LHCN-M2 (cell line): ENCODE results near the gene RABL6. TPM values are rescaled to one million over a fixed set of nuclear protein-coding genes. Genes with fewer than 3 reads are reported as not detected.

Source experiments
- DNase-seq: peaks from one replicate; pipeline ENCODE4 v3.0.0-alpha.2; 2012; ENCODE audit warnings: low read depth
- total RNA-seq: library from RNA; depleted of rRNA; stranded (reverse); fragments of >200 nt; gene quantifications from 2 replicates; pipeline ENCODE4 v1.2.3, GENCODE V29; 2014

The RABL6 gene
- total RNA-seq, 1 experiment from 2014 or later, result 91.3 TPM

DNA sequence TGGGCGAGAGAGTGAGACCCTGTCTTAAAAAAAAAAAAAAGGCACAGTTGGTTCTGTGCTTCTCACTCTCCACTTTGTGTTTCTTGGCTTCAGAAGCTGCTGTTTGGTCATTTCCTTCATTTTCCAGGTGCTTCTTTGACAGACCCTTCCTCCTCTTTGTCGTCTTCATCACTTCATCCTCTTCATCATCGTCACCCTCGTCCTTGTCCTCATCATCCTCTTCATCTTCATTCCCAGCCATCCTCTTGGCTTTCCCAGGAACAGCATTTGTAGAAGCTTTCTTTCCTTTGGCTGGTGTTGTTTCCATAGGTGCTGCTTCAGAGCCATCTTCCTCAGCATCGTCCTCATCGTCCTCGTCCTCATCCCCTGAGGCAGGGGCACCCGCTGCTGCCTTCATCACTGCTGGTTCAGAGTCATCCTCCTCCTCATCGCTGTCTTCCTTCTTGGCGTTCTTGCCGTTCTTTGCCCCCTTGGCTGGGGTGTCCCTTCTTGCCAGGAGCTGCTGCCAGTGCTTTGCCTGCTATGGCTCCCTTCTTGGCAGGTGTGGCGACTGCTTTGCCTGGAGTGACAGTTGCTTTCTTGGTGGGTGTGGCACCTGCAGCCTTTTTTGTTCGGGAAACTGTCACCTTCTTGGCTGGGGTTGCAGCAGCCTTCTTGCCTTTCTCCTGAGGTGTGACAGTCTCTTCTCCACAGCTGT lies 7.1 kb downstream of the RABL6 start:
- DNase-seq, result no peak

DNA sequence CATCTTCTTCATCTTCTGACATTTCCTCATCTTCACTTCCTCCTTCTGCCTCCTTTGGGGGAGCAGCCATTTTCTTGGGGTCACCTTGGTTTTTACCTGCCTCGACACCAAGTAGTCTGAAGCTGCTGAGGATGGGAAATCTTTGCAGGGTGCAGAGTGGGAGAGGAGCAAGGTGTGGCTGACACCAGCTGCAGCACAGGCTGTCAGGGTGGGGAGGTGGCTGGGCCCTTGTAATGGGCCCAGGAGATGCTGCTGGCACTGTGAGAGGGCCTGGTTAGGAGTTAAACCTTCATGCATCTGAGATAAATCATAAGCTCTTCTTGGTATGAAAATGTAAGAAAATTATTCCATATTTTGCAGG lies 7.7 kb downstream of the RABL6 start:
- no peak for DNase-seq

DNA sequence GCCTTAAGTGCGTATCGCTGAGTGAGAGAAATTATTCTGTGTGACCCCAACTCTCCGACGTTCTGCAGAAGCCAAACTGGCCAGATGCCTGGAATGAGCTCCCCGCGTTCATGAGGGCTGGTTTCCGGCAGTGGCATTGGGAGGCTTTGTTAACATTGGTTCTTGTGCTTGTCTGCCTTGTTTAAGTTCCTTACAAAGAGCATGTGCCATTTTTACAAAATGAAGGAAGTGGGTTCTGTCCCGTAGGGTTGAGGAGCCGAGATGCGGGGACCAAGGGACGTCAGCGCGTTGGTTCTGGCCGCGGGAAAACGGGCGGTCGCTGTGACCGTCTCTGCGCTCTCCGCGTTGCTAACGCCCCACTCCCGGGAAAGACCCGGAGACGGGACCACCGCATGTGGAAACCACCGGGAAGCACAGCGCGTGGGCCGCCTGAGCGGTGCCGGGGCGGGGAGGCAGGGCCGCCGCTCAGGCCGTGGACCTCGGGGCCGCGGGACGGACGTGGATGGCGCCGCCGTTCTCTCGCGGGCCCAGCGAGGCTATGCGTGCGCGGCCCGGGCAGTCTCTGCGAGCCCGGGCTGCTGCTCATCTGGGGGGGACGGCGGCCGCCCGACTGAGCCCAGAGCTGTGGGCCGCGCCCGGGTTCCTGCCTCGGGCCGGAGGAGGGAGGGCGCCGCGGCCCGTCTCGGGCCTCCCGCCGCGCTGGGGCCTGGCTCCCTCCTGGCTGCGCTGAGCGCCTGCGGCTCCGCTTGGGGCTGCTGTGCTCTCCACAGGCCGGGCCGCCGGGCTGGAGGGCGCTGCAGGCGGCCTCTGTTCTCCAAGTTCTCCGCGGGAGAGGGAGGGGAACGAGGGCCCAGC lies 13.4 kb downstream of the RABL6 start:
- DNase-seq, result no peak

DNA sequence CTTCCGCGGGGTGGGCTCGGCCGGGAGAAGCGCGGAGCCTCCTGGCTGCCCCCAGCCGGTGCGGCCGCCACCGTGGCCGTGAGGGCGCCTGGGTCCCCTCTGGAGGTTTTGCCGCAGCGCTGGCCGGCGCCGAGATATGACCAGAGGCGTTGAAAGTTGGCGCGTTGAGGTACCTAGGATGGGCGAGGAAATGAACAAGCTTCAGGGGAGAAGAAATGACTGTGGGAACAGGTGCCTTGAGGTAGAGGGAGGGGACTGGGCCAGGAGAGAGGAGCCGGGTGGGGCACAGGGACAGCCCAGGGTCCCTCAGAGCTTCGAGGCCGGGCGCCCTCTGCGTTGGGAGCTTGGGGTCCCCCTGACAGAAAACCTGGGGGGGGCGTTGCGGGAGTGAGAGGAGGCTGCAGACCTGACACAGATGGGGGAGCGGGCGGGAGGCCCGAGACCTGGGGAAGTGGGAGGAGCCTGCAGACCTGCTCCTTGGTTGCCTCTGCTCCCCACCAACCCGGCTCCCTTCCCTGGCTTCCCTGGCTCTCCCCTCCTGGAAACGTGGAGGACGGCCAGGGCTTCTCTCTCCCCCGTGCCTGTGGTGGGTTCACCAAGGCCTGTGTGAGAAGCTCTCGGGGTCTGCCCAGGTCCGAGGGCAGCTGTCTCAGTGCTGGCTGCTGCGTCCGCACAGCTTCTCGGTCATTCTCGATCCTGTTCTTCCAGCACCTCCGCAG lies 14.2 kb downstream of the RABL6 start:
- no peak for DNase-seq

DNA sequence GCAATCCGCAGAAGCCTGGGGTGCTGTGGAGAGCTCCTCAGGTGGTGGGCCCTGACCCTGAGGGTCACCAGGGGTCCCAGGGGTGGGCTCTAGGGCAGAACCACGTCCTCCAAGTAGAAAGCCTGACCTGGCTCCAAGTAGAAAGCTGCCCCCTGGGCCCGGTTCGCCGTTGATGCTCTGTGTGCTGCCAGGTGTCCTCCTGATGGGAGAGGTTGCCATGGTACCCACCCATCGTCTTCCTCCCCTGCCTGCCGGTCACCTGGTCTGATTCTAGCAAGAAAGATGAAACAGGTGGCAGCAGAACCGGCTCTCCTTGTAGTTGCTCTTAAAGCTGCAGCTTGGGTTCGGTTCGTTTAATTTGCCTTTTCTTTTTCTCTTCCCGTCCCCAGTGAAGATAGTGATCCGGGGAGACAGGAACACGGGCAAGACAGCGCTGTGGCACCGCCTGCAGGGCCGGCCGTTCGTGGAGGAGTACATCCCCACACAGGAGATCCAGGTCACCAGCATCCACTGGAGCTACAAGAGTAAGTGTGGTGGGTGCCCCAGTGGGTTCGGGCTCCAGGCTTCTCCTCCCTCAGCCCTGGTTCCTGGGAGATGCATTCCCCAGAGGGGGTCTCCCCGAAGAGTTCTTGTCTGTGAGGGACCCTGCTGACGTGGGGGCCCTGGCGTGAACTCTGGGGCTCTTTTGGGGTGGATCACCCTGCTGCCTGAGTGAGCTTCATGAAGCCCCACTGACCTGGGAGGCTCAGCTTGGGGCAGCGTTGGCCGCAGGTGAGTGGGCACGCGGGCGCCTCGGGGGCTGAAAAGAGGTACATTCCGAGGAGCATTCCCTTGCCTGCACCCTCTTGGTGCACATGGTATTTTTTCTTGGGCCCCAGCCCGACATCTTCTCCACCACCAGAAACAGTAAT lies 15.6 kb downstream of the RABL6 start:
- DNase-seq, result no peak

DNA sequence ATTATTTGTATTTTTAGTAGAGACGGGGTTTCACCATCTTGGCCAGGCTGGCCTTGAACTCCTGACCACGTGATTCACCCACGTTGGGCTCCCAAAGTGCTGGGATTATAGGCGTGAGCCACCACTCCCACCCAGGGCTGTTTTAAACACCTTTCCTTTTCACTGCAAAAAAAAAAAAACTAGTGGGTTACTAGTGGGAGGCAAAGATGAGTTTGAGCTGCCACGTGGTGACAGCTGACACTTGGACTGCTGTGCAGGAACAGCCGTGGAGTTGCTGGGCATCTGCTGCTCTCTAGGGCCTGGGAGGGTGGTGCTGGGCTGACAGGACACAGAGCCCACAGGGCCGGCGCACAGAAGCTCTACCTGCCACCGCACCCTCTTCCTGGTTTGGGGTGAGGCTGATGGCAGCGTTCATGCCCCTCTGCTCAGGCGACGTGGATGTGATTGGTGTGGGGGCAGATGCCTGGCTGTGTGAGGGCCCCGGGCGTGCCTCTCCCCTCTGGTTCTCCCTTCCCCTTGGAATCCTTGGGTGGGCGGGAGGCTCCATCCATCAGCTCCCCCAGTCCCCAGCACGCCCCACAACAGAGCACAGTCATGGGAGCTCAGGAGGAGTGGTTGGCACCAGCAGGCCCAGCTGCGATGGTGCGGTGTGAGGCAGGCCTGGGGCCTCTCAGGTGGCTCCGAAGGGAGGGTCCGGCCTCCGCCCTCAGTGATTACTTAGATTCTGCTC lies 16.9 kb downstream of the RABL6 start:
- DNase-seq, result no peak

DNA sequence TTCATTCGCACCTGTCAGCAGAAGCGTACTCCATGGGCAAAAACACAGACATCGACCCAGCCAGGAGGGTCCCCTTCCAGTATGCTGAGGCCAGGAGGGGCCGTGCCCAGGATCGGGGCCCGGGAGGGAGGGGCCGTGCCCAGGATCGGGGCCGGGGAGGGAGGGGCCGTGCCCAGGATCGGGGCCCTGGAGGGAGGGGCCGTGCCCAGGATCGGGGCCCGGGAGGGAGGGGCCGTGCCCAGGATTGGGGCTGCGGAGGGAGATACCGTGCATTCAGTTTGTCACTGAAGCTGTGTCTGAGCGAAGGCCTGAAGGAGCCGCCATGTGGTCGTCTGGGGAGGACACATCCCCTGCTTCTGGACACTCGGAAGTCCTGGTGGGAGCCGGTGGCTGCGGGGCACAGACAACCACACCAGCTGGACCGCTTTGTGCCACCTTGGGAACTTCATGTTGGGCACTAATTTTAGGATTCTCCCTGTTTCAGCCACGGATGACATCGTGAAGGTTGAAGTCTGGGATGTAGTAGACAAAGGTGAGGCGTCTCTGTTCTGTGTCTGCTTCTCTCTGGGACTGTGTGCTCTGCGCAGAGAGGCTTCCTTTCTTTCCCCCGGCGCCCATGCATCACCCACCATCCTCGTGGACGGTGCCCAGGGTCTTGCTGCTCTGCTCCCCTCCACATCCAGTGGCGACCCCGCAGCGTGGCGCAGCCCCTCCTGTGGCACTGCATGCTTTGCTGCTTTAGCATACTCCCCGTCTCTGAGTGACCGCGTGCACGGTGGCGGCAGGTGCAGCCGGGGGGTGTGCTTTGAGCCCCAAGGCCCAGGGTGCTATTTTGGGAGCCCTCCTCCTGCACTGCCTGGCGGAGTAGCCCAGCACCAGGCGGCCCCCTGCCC lies 17.8 kb downstream of the RABL6 start:
- DNase-seq, result no peak

DNA sequence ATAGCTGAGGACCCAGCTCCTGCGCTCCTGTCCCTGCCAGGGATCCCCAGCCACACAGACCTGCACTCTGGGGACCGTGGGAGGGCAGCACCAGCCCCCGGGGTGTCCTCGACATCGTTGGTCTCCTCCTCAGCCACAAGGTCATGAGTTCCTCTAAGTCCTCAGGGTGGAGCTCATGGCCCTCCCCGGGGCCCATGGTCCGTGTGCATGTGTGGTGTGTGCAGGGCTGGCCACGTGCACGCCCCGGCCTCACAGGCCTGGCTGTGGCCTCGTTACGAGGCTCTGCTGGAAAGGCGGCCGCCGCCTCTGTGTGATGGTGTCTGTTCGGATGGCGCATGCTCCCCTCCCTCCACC lies 18.4 kb downstream of the RABL6 start:
- DNase-seq, result no peak

DNA sequence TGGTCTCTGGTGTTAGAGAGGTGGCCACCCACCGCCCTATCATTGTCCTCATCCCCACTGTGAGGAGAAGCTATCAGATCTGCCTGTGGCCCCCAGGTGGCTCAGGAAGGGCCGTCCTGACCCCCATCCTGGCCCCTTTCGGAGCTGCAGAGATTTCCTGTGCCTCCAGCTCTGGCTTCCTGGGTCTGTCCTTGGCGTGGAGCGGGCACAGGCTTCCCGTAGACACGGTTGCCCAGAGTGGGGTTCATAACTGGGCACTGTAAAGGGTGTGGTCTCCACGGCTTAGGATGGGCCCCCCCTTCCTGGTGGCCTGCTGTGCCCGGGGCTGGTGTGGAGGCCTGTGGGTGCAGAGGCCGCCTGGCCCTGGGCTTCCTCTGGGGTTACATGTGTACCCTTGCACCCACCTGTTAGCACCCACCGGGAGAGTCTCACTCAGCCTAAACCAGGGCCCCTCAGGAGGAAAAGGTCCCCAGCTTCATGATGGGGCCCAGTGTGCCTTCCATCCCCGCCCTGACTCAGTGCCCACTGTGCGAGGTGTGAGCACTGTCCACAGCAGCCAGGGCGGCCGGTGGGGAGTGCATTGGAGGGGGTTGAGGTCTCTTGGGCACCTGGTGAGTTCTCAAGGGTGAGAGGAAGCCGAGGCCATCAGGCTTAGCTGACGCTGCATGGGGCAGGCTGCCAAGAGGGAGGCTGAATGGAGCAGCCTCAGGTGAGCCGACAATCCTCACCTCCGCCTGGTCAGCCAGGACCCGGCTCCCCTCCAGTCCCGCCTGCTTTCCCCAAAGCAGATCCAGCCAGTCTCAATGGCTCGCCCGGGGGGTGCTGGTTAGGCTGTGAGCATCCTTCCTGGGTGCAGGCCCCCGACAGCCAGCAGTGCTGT lies 19.2 kb downstream of the RABL6 start:
- DNase-seq, result no peak

DNA sequence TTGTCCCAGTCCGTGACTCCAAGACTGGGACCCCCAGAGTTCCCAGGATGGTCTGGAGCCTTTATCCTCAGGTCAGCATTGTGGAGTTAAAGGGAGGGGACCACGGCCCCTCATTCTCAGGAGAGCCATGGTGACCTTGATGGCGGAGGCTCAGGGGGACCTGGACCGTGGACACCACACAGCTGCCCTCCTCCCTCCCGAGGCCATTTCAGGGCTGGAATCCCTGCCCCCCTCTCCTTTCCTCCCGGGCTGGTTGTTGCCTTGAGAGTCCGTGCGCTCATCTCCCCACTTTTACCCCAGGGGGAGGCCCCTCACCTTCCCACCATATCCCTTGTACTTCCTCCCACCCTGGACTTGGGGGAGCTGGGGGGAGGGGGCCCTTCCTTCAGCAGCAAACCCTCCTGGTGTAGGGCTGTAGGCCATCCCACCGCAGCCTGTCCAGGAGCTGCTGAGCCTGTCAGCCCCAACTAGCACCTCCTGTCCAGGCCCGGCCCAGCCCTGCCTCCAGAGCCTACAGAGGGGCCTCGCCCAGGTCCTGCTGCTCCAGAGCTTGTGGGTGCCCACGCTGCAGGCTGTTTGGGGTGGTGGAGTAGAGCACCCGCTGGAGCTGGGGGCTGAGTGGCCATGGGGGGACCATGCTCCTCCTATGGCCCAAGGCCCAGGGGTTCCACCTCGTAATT lies 20.2 kb downstream of the RABL6 start:
- DNase-seq, result no peak

DNA sequence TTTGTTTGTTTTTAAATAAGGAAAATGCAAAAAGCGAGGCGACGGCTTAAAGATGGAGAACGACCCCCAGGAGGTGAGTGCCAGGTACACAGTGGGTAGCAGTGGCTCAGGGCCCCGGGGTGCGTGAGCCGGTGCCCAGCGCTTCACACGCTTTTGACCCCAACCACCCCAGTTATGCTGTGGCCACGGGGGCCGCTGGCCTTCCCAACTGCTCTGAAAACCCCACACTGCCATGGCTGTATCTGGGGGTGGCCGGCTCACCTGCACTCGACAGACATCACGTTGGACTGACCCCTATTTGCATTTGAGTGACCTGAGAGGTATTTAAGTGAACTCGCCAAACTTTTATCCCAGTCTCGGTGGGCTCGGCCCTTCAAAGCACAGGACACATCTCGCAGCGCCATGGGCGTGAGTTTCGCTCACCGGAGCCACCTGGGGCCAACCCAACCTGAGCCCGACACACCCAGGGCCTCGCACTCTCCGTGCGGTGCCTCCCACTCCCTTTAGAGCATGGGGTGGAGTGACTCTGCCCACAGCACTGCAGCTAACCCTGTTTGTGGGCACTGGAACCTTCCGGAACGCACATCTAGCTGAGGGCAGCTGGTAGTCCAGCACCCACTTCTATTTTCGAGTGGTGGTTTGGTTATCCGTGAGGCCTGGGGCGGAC lies 20.9 kb downstream of the RABL6 start:
- no peak for DNase-seq

DNA sequence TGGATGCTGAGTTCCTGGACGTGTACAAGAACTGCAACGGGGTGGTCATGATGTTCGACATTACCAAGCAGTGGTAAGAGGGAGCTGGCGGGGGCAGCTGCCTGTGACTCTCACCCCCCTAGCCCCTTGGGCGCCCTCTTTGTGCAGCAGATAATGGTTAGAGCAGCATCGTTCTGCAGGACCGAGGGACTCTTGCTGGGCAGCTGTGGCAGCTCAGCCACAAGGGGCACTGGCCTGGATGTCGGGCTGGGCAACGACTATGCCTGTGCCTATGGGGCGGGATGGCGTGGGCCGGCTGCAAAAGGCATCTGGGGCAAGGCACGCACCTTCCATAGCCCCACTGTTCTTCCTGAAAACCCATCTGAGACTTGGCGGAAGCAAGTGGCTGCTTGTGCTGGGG lies 21.7 kb downstream of the RABL6 start:
- DNase-seq, result no peak

DNA sequence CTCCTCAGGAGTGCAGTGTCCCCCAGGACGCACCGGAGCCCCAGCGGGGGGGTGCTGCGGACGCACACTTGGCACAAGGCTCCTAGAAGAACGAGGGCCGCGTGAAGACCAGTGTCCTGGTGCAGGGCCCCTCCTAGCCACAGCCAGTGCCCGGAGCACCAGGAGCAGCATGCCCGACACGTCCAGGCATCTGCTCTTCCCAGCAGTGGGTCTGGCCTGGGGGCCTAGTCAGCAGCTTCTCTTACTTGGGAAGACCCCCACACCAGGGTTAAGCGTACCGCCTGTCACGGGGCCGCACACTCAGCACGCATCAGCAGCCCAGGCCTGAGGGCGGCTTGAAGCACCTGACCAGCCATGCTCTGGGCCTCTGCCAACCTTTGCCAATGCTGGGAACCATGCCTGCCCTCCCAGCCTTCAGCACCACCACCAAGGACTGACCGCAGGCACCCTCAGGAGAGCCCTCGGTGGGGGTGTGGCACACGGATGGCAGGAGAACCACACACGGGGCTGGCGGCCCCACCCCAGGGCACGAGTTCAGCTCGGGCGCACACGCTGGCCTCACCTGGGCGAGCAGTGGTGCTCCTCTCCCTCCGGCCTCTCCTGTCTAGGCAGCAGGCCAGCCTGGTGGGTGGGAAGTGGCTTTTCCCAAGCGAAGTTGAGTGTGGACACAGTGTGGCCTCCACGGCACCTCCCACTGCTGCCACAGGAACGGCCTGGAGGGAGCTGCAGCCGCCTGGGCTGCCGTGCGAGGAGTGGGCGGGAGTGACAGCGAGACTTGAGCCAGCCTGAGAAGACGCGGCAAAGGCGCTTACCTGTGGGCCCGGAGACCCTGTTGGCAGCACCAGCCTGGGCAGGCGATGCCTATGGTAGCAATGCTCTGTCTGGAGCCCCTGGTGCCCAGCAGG lies 22.5 kb downstream of the RABL6 start:
- DNase-seq, result no peak

DNA sequence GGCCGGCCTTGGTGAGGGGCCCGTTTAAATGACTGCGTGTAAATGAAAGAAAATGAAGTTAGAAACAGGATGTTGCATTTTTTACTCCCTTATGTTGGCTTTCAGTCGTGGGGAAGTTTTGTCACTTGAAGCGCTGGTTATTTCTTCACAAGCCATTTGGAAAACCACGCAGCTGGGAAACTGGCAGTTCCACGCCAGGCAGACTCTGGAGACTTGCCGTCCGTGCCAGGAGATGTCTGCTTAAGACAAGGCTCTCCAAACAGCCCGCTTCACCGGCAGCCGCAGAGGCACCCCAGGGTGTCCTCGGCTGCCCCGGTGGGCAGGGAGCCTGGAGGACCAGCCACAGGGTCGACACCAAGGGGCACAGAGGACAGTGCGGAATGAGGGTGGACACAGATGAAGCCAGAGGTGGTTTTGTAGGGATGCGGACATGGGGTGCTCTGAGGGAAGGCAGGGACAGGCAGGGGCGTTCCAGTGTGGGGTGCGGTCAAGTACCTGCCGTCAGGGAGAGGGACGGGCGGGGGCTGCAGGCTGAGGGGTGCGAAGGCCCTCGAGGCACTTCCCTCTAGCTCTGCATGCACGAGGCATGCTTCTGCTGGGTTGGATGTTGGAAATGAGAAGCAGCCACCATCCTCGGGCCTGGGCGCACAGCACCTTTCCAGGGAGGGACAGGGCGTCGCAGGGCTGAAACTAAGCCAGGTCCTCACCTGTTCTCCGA lies 23.4 kb downstream of the RABL6 start:
- no peak for DNase-seq

DNA sequence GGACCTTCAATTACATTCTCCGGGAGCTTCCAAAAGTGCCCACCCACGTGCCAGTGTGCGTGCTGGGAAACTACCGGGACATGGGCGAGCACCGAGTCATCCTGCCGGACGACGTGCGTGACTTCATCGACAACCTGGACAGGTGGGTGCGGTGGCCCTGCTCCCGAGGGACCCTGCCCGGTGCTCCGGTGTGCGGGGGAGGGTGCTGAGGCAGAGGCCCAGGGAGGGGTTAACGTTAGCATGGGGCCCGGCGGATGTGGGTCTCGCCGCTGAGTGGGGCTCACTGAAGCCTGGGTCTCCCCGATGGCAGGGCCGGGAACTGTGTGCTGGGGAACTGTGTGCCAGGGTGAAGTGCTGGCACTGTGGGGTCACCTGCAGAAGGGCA lies 24.0 kb downstream of the RABL6 start:
- DNase-seq, result no peak

DNA sequence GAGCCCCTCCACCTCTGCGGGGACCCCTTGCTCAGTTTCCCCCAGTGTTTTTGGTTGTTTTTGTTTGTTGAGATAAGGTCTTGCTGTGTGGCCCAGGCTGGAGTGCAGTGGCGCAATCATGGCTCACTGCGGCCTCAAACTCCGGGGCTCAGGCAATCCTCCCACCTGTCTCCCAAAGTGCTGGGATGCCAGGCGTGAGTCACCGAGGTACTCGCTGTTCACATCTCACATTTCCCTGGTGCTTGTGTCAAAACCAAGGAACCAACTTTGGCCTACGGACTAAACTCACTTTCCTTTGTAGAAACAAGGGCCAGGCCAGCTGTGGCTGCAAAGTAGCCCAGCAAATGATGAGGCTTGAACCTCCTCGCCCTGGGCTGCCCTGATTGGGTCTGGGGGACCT lies 24.8 kb downstream of the RABL6 start:
- DNase-seq, result peak; percentile 31
